Cortex of kidney (tissue), 1 donor: ENCODE data around the gene LSM14B.
"Not testable (repeated sequence)": the region's sequence is repeated elsewhere in the genome, so short reads cannot be mapped to it uniquely, and the experiment has no call there.

Source experiments
- DNase-seq: peaks from one replicate; lab custom pipeline; 2025; lab: John Stamatoyannopoulos, UW

The LSM14B gene

GRCh38 chr20:62146019-62146755 lies 23.9 kb downstream of the LSM14B start:
- DNase-seq, result no peak

GRCh38 chr20:62147125-62147524 lies 24.9 kb downstream of the LSM14B start:
- DNase-seq, result no peak

- DNase-seq, result no peak
Measured at GRCh38 chr20:62147528-62147927, 25.3 kb downstream of the LSM14B start.

- not testable (repeated sequence) for DNase-seq
Measured at GRCh38 chr20:62148383-62148782, 26.1 kb downstream of the LSM14B start.

- DNase-seq, result no peak
Measured at GRCh38 chr20:62148908-62149314, 26.6 kb downstream of the LSM14B start.

GRCh38 chr20:62149532-62150309 lies 27.4 kb downstream of the LSM14B start:
- DNase-seq, result no peak

- DNase-seq, result no peak
Measured at GRCh38 chr20:62150310-62150575, 28.0 kb downstream of the LSM14B start.

GRCh38 chr20:62151225-62151624 lies 28.9 kb downstream of the LSM14B start:
- DNase-seq, result no peak

GRCh38 chr20:62151835-62152364 lies 29.6 kb downstream of the LSM14B start:
- DNase-seq, result no peak

- no peak for DNase-seq
Measured at GRCh38 chr20:62155428-62156253, 33.4 kb downstream of the LSM14B start.

- no peak for DNase-seq
Measured at GRCh38 chr20:62156254-62156556, 33.9 kb downstream of the LSM14B start.

GRCh38 chr20:62156592-62157386 lies 34.5 kb downstream of the LSM14B start:
- no peak for DNase-seq

- DNase-seq, result no peak
Measured at GRCh38 chr20:62157387-62158087, 35.3 kb downstream of the LSM14B start.

GRCh38 chr20:62158088-62158400 lies 35.8 kb downstream of the LSM14B start:
- no peak for DNase-seq

GRCh38 chr20:62158541-62158940 lies 36.3 kb downstream of the LSM14B start:
- no peak for DNase-seq

- DNase-seq, result no peak
Measured at GRCh38 chr20:62159052-62159451, 36.8 kb downstream of the LSM14B start.

- DNase-seq, result no peak
Measured at GRCh38 chr20:62159839-62160238, 37.6 kb downstream of the LSM14B start.

- DNase-seq, result no peak
Measured at GRCh38 chr20:62160253-62160652, 38.0 kb downstream of the LSM14B start.

- no peak for DNase-seq
Measured at GRCh38 chr20:62160876-62161275, 38.6 kb downstream of the LSM14B start.

GRCh38 chr20:62161347-62161746 lies 39.1 kb downstream of the LSM14B start:
- DNase-seq, result no peak

- DNase-seq, result no peak
Measured at GRCh38 chr20:62162765-62163484, 40.6 kb downstream of the LSM14B start.
